ENCODE results near the gene KLHDC9.

Gene KLHDC9

DNA sequence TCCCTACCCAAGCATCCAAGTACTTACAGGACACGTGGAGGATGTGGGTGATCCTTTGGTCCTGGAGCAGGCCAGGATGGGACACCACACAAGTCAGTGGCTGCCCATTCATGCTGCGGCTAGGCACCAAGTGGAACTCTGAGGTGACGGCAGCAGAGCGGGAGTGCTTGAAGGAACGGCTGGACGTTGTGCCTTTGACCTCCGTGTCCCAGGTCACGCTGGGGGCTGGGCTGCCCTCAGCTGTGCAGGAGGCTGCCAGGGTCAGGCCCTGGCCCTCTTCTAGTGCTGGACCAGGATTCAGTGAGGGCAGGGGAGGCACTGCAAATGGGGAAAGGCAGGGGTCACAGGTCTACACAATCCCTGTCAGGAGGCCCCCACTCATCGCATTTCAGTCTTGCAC, 20.7 kb upstream of the KLHDC9 start:
- no peak for DNase-seq

GRCh38 chr1:161079436-161080110, 18.6 kb upstream of the KLHDC9 start:
- DNase-seq: no peak

DNA sequence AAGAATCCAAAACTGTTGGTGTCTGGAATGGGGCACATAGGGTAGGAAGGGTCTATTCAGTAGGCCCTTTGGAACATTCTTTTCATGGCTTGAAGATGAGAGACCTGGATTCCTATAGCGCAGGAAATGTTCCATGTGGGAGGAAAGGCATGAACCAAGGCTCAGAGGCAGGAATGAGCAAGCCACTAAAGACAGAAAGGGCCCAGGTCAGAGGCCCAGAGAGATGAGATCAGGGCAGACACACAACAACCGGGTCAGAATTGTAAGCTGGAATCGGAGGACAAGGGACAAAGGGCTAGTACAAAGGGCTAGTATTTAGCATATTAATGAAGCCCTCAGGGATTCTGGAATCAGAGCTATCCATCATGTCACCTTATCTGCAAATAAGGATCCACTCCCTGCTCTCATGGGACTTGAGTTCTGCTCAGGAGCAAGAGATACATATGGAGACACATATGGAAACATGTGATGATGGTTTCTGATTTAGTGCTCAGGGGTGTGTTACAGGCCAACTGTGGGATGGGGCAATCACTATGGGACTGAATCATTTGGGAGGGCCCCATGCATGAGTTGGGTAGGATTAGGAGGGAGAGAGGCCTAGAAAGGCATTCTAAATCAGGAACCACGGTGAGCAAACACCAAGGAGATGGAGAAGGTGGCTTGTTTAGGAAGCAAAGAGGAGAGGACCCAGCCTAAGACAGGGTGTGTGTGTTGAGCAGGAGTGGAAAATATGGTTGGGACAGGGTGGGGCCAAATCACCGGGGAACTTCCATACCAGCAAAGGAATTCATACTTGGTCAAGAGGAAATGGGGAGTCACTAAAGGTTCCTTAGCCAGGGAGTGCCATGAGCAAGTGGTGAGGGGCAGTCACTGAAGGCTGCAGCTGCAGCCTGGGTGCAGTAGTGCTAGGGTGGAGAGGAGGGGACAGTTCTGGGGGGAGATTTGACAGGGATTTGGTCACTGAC, 17.4 kb upstream of the KLHDC9 start:
- no peak for DNase-seq

DNA sequence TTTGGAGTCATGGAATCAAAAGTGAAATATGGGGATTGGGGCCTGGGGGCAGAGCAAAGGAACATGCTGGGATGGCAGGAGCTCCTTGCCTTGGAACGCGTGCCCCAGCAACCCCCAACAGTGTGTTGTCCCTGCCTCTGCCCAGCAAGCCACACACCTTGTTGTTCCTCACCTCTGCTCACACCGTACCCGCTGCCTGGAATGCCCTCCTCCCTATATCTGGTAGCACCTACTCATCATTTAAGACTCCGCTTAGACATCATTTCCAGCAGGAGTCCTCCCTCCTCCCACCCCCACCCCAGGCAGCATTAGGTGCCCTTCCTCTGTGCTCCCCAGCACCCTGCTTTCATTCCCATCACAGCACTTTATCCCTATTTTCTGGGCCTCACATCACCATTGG, 16.6 kb upstream of the KLHDC9 start:
- DNase-seq: no peak

DNA sequence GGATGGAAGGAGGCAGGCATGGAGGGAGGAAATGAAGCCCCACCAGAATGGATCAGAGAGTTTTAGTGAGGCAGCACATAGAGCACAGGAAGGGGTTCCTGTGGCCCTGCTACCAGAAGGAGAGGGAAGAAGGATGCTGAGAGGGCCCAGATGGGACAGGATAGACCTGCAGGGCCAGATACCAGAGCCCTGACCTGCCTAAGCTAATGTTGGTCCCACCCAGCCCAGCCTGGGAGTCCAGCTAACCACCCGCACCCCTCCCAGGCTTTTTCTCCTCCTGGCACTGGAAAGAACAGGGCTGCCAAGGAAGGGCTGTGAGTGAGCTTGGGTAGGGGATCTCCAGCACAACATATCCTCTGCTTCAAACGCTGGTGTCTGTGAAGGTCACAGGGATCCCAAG, 15.7 kb upstream of the KLHDC9 start:
- DNase-seq: no peak

DNA sequence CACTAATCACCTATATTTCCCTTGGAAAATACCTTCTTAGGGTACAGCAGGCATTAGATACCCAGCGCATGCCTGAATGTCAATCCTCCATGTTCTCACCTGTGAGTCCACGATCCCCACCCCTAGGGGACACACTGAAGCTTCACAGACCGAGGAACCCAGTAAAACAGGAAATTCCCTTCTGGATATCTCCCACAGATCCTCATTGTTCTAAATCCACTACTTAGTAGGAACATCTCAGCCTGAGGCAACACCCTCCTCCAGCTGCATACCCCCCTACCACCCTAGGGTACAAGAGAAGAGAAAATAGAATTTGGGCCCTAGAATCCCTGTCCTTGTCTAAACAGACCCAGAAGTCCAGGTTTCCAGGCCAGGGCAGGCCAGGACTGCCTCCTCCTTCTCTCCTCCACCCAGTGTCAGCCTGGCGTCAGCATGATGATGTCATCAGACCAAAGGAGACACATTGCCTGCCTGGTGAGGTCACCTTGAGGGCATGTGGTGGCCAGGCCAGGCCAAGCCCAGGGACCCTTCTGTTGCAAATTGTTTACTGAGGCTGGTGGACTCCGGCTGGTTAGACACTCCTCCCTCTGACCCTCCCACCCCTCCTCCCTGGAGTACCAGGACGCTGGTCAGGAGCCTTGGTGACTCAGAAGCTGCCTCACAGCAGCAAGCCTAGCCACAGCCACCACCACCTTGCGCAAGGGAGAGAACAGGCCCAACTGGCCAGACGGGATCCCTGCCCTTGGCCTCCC, 15.0 kb upstream of the KLHDC9 start:
- DNase-seq: peak; percentile 27

GRCh38 chr1:161083748-161084596, 14.2 kb upstream of the KLHDC9 start:
- no peak for DNase-seq

DNA sequence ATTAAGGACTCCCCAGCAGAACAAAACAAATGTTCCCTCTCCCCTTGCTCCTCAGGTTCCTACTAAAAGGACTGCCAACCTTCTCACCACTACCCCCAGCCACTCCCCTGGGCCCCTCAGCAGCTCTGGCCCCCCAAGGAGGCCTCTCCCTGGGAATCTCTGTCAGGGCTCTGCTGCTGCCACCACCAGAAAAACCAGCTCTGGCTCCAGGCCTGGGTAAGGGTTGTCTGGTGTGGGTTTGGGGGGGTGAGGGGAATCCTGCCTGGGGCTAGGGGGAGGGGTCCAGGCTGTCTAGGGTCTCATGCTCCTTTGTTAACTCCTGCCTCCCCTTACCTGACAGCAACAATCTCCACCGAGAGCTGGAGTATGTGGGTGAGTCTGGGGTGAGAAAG, 13.6 kb upstream of the KLHDC9 start:
- no peak for DNase-seq

DNA sequence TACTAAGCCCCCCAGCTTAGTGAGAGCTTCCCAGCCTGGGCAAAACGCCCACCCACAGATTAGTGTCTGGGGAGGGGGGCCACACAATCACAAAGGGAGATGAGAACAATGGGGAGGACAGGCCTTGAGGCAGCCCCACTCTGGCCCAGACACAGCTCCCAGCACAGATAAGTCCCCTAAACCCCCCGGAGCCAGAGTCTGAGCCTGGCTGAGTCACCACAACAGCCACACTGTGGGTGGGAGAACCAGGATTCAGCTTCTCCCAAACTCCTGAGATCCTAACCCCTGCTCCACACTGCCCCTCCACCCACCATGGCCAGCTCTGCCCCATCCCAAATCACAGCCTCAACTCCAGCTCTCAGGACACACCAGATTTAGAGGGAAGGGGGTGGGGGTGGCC, 13.0 kb upstream of the KLHDC9 start:
- DNase-seq: no peak

DNA sequence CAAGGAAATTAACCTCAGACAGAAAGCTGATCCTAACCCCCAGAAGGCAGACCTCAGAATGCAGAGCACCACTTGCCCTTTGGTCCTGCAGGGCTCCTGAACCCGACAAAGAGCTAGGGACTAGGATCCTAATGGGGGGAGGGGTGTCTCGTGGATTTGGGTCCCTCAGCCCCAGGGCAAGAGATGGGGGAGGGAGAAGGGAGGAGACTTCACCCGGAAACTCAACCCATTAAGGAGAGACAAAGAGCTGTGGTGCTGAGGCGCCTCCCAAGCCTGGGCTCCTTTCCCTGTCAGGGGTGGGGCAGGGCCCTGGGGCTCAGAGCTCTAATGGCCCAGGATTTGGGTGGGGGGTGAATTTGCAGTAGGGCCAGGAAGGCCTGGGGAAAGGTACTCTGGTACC, 11.7 kb upstream of the KLHDC9 start:
- peak; percentile 12 for DNase-seq

- no peak for DNase-seq
Measured at GRCh38 chr1:161088587-161089110, 9.5 kb upstream of the KLHDC9 start.

DNA sequence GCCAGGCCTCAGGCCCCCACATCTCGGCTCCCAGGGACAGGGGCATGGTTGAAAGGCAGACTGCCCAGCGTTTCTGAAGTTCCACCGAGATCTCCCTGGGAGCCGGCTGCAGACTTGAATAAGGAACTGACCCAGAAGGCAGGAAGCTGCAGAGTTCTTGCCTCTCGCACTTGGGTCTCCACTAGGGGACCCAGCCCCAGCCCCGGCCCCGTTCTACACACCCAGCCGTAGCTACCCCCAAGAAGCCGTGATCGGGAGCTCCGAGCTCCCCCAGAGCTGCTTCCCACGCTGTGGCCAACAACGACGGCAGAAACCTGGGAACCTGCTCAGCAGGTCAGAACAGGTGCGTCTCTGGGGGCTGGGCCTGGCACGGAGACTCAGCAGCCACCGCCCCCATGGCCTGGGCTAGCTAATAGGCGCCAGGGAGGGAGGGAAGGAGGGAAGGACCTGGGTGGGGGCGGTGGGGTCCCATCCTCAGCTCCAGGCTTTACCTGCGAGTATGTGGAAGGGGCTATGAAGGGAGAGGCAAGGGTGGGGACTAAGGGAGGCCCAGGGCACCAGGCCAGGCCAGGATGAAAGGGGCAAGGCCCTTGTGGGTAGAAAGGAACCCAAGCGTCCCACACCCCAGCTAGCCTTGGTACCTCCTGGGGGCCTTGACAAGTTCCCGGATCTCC, 8.8 kb upstream of the KLHDC9 start, which contains the start of gene NECTIN4:
TSS of gene NECTIN4 (minus strand) at position 308 of the 674 bp plus-strand sequence. CDS start at position 46, 262 bp downstream.
- no peak for DNase-seq

DNA sequence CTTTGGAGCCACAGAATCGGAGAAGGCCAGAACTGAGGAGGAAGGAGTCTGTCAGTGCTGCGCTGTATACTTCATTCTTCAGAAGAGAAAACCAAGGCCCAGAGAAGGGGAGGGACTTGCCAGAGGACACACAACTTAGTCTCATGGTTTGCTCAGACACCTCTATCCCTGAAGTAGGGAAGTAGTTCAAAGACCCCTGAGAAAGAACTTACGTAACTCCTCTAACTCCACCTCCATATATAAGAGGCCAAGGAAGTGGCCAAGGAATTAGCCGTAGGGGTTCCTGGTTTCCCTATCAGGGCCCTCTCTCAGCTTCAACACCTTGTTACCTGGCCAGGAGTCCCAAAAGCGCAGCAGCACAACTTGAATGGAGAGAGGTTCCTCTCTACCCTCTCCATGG, 8.2 kb upstream of the KLHDC9 start:
- no peak for DNase-seq

- no peak for DNase-seq
Measured at GRCh38 chr1:161090617-161091016, 7.5 kb upstream of the KLHDC9 start.

DNA sequence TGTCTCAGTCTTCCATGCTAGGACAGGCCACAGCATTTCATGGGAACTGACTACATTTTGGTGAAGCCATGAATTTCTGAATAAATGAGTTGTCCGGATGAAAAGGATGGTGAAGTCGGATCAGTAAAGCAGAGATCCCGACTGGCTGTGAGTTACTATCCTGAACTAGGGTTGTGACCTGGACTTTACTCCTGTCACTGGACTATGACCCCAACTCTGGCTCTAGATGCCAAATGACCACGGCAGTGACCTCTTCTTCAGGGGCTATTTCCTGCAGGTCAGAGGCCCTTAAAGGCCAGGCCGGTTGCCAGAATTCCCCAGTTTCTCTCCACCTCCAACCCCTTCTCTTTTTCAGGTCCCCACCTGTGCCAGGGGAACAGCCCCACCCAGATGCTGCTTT, 7.1 kb upstream of the KLHDC9 start:
- DNase-seq: no peak

DNA sequence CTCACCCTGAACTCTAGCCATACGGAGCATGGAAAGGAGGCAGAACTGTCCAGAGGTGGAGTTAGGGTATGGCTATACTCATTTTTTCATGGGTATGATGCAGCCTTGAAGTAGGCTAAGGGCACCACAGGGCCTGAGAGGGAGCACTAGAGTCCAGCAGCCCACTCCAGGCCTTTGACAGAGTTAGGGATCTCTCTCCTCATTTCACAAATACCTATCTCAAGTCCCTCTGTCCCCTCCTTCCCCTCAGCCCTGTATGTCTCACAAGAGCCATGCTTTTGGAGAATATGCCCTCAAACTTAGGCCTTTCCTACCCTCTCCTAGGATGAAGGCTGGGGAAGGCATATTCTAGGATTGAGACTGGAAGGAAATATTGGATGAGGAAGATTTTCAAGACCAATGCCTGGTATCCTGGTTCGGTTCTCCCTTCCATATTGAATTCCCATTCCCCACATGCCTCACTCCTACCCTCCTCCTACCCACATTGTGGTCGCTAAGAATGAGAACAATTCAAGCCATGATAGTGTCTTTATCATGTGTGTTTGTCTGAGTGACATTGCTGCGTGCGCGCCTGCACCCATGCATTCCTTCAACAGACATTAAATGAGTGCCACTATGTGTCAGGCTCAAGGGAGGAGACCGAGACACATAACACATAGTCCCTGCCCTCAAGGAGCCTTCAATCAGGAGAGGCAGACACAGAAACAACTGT, 6.2 kb upstream of the KLHDC9 start:
- DNase-seq: no peak

GRCh38 chr1:161092621-161093028, 5.5 kb upstream of the KLHDC9 start:
- no peak for DNase-seq

DNA sequence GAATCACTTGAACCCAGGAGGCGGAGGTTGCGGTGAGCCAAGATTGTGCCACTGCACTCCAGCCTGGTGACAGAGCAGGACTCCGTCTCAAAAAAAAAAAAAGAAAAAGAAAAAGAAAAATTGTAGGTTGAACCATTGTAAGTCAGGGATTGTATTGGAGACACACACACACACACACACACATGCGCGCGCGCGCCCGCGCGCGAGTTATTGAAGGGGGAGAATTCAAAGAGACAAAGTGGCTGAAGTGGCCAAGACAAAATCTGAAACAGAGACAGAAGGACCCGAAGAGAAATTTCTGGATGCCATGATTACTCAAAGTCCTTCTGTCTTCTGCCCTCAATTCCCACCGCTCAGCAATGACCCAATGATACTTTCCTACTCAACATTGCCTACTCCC, 3.7 kb upstream of the KLHDC9 start:
- no peak for DNase-seq

DNA sequence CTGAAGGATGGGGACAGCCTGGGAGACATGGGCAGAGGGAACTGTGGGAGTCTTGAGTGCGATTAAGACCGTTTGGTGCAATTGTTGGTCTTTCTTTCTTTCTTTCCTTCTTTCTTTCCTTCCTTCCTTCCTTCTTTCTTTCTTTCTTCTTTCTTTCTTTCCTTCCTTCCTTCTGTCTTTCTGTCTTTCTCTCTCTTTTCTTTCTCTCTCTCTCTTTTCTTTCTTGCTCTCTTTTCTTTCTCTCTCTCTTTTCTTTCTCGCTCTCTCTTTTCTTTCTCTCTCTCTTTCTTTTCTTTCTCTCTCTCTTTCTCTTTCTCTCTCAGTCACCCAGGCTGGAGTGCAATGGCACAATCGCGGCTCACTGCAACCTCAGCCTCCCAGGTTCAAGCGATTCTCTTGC, 2.9 kb upstream of the KLHDC9 start:
- no peak for DNase-seq

- no peak for DNase-seq
Measured at GRCh38 chr1:161096015-161096414, 2.1 kb upstream of the KLHDC9 start.

GRCh38 chr1:161096530-161096929, 1.6 kb upstream of the KLHDC9 start:
- DNase-seq: no peak
